Breast epithelium (tissue), 4 donors: ENCODE results near the gene RALGDS. TPM values are rescaled to one million over a fixed set of nuclear protein-coding genes. Genes with fewer than 3 reads are reported as not detected.

ENCODE experiments used
- DNase-seq, 2 donors: peaks; one replicate each; pipeline ENCODE4 v3.0.0-alpha.2; 2019; ENCODE audit warnings: low spot score in 2 of 2
- H3K27ac ChIP-seq, 2 donors: fragments of 200-600 bp; sonication (generic) in 1 of 2; one replicate each; pipeline ENCODE4 v1.5.1; 2016 to 2019; ENCODE audit warnings: mild to moderate bottlenecking in 1 of 2
- H3K27me3 ChIP-seq, 2 donors: fragments of 200-600 bp; sonication (generic) in 1 of 2; one replicate each; pipeline versions ENCODE4 v1.5.1 to v1.6.0; 2017 to 2019; ENCODE audit warnings: control low read depth in 1 of 2, mild to moderate bottlenecking in 1 of 2
- H3K36me3 ChIP-seq: fragments of 200-600 bp; one replicate; pipeline ENCODE4 v1.5.1; 2019
- H3K4me1 ChIP-seq, 2 donors: fragments of 200-600 bp; sonication (generic); one replicate each; pipeline ENCODE4 v1.5.1; 2016 to 2019; ENCODE audit warnings: control low read depth in 1 of 2
- H3K4me3 ChIP-seq, 3 donors: fragments of 200-600 bp; sonication (generic); 1 replicate in 2 of 3; 2 replicates in 1 of 3; pipeline ENCODE4 v1.5.1; 2016 to 2019; ENCODE audit warnings: mild to moderate bottlenecking in 3 of 3, moderate library complexity in 2 of 3
- H3K9me3 ChIP-seq, 2 donors: fragments of 200-600 bp; sonication (generic) in 1 of 2; one replicate each; pipeline ENCODE4 v1.5.1; 2016 to 2019; ENCODE audit warnings: control low read depth in 1 of 2
- POLR2A ChIP-seq: fragments of 450-650 bp; IDR thresholded peaks from one replicate; pipeline ENCODE4 v1.6.1; 2016; ENCODE audit warnings: antibody characterized with exemption, mild to moderate bottlenecking, moderate library complexity
- POLR2AphosphoS5 ChIP-seq, 3 donors: sonication (generic); formaldehyde crosslinking; IDR thresholded peaks; one replicate each; pipeline ENCODE4 v1.6.1; 2017; ENCODE audit warnings: antibody characterized with exemption in 3 of 3
- intact Hi-C: fragments of 100-400 bp; cut with DNase I; formaldehyde crosslinking; loops from one replicate; pipeline ENCODE4 v1.15.1; 2023; ENCODE audit warnings: low total_unique reads
- total RNA-seq, 3 donors: library from RNA; depleted of rRNA; stranded (reverse); fragments of >200 nt; gene quantifications; one replicate each; pipeline ENCODE4 v1.1.0, GENCODE V29; 2016
- TF ChIP-seq, protein P1 (sequence below), 3 donors: fragments of 450-650 bp; IDR thresholded peaks; one replicate each; pipeline ENCODE4 v1.5.1; 2016 to 2017; ENCODE audit warnings: antibody characterized with exemption in 3 of 3, mild to moderate bottlenecking in 3 of 3, moderate library complexity in 3 of 3

Gene RALGDS
- total RNA-seq, 3 donors from 2014 or later, result 52.0 to 94.1 (median 79.3) TPM

DNA sequence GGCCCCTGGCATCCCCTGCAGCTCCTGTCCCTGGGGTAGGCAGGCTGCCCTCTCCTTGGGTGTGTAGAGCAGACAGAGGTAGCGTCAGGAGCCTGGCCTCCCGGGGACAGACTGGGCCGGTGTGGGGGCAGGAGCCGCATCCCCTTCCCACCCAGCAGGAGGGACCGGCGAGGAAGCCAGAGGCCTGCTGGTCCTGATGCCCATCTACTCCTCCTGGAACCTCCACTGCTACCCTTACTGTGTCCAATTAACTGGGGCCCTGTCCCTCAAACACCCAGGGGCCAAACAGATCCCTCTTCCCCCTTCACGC, 15.6 kb downstream of the RALGDS start:
- intact Hi-C loops, result no loop called here
- Histone ChIP-seq H3K36me3 (peaks cover 25% of the 10 kb centered on the region), H3K9me3 (no peaks in the 10 kb centered on the region), H3K4me3 (no peak overlapping the region), H3K27ac (no peak overlapping the region), H3K27me3 (no peaks in the 10 kb centered on the region), H3K4me1 (no peaks in the 10 kb centered on the region)
- TF ChIP-seq POLR2A (no peak), POLR2AphosphoS5 (IDR thresholded peaks at IDR 0.05) (no peak)
- TF ChIP-seq, protein P1, sequence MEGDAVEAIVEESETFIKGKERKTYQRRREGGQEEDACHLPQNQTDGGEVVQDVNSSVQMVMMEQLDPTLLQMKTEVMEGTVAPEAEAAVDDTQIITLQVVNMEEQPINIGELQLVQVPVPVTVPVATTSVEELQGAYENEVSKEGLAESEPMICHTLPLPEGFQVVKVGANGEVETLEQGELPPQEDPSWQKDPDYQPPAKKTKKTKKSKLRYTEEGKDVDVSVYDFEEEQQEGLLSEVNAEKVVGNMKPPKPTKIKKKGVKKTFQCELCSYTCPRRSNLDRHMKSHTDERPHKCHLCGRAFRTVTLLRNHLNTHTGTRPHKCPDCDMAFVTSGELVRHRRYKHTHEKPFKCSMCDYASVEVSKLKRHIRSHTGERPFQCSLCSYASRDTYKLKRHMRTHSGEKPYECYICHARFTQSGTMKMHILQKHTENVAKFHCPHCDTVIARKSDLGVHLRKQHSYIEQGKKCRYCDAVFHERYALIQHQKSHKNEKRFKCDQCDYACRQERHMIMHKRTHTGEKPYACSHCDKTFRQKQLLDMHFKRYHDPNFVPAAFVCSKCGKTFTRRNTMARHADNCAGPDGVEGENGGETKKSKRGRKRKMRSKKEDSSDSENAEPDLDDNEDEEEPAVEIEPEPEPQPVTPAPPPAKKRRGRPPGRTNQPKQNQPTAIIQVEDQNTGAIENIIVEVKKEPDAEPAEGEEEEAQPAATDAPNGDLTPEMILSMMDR (IDR thresholded peaks at IDR 0.05), result no peak
- no peak for DNase-seq

DNA sequence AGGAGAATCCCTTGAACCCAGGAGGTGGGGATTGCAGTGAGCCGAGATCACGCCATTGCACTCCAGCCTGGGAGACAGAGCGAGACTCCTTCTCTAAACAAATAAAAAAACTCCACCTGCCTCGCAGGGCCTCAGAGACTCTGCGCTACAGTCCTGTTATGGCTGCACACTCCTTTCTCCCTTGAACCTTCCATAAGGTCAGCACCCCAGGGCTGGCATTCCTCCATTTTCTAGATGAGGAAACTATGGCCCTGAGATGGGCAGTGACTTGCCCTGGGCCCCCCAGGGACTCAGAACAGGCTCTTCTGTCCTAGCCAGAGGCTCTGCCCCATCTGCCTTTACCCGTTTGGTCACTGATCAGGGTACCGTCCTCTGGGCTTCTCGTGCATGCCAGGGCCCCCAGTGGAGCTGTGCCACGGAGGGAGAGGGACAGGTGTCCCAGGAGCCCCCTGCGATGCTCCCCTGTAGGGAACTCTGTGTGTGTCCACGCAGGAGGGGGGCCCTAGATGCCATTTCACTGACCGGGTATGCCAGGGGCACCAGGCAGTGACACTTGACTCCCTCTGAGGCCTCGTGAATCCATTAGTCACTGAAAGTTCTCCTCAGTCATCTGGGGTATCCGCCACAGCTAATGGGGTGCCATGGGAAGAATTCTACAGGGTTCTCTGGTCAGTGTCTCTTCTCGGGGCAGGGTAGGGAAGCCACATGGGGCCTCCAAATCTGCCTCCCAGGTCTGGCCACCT, 16.2 kb downstream of the RALGDS start:
- Histone ChIP-seq H3K27ac (no peak overlapping the region), H3K9me3 (no peaks in the 10 kb centered on the region), H3K4me1 (no peaks in the 10 kb centered on the region), H3K4me3 (no peak overlapping the region), H3K27me3 (no peaks in the 10 kb centered on the region), H3K36me3 (peaks cover 25% of the 10 kb centered on the region)
- intact Hi-C loops, result no loop called here
- DNase-seq, result no peak
- TF ChIP-seq POLR2AphosphoS5 (IDR thresholded peaks at IDR 0.05) (no peak), POLR2A (no peak)
- TF ChIP-seq, protein P1 (IDR thresholded peaks at IDR 0.05), result no peak

DNA sequence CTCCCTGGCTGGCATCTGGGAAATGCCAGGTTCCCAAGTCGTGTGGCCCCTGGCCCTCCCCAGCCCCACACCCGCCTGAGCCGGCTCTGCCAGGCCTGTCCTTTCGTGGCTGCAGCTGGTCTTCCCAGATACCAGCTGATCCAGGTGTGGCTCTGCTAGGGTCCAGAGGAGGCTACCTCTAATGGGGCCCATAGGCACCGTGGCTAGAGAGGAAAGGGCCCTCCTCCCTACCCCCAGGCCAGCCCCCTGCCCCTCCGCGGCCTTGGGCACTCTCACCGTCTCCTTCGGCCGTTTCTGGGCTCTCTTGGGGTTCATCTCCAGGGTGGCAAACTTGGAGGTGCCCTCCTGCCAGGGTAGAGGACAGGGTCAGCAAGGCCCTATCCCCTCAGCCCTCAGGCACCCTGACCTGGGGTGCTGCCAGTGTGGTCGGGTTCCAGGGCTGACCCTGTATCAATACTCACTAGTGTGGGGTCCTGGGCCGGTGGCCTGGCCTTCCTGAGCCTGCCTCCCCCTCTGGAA, 17.0 kb downstream of the RALGDS start:
- Histone ChIP-seq H3K27ac (peak overlapping the region in 1 of 2 donors; percentile 61), H3K4me3 (no peak overlapping the region), H3K36me3 (peaks cover 25% of the 10 kb centered on the region), H3K4me1 (no peaks in the 10 kb centered on the region), H3K9me3 (no peaks in the 10 kb centered on the region), H3K27me3 (no peaks in the 10 kb centered on the region)
- TF ChIP-seq, protein P1 (IDR thresholded peaks at IDR 0.05), result no peak
- TF ChIP-seq POLR2AphosphoS5 (IDR thresholded peaks at IDR 0.05) (no peak), POLR2A (no peak)
- DNase-seq, result no peak
- intact Hi-C loops, result loop anchor here (2.0 kb wide), 1 partner anchor 45 kb away; no protein-coding TSS in a partner anchor

DNA sequence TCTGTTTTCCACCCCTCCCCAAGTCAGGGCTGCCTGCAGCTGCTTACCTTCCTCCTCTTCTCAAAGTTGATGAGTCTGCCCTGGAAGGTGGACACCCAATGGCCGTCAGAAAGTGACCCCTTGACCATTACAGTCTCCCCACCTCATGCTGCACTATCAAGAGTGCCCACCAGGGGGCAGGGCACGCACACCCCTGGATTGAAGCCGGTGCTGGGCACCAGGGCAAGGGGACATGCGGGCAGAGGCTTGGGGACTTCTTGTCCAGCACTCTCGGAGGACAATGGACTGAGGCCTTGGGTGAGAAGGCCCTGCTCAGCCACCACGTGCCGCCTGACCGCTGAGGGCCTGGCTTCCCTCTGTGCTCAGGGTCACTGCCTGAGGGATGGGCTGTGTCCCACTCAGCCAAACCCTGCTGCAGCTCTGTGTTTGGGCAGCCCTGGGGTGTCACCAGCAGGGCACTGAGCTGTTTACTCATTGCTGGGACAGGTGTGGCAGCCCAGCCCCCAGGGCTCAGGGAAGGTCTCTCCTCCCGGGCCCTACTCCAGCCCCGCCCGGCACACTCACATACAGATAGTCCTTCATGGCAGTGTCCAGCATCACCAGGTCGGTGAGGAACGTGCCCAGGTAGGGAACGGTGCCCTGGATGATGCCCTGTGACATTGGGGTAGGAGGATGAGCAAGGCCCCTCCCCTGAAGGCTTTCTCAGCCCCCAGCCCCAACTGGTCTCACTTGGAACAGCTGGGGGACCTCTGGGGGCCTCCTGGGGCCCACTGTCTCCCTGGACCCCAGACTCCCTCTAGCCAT, 17.7 kb downstream of the RALGDS start:
- no peak for DNase-seq
- peak overlapping the region; percentile 57 to 61 for H3K27ac ChIP-seq
- TF ChIP-seq, protein P1 (IDR thresholded peaks at IDR 0.05), result peak; percentile 96 to 99 (median 98)
- peak in 2 of 3 donors; percentile 28 to 66 for TF ChIP-seq POLR2AphosphoS5 (IDR thresholded peaks at IDR 0.05)
- no peak for TF ChIP-seq POLR2A
- no peaks in the 10 kb centered on the region for H3K27me3 ChIP-seq
- H3K9me3 ChIP-seq, result no peaks in the 10 kb centered on the region
- H3K4me3 ChIP-seq, result no peak overlapping the region
- H3K36me3 ChIP-seq, result peaks cover 31% of the 10 kb centered on the region
- intact Hi-C loops, result loop anchor here (2.0 kb wide), 1 partner anchor 45 kb away; no protein-coding TSS in a partner anchor
- no peaks in the 10 kb centered on the region for H3K4me1 ChIP-seq
